ENCODE measurements around the gene SLC6A3. TPM values are rescaled to one million over a fixed set of nuclear protein-coding genes. Genes with fewer than 3 reads are reported as not detected.

Gene SLC6A3
- total RNA-seq, 4 donors from 2014 or later, result not detected

DNA sequence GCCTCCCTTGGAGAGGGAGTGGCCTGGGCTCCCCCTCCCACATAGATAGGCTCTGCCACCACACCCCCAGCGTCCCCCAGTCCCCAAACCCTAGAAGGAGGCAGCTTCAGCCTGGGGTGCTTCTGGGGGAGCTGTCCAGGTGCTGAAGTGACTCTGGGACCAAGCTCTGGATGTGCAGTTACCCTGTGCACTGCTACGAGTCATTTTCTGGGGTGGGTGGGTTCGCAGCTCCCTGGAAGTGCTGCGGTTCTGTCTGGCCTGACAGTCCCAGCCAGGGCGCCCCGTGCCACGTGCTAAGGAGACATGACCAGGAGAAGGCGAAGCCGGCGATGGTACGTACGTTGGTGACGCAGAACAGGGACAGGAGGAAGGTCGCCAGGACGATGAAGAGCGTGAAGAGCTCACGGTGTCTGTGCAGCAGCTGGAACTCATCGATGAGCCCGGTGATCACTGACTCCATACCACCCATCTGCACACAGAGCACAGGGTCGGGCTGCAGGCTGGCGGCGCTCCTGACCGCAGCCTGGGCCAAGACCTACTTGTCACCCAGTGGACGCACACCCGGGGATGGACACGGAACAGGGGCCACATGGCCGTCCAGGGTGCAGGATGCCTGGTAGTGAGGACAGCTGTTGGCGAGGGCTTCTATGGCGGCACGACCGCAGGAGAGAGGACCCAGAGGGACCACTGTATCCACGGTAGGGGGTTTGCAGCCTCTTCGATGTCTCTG, 35.7 kb downstream of the SLC6A3 start:
- intact Hi-C loops (cut with DNase I; ENCODE audit: low total_unique reads), result no loop called here
- WGBS, 2 donors (ENCODE audit: low coverage in 1 of 2), result 76 to 90% methylated on average over 2 to 33 of the region's 33 CpGs
- no peaks in the 10 kb centered on the region for H3K36me3 ChIP-seq
- no peak for DNase-seq
- no peaks in the 10 kb centered on the region for H3K4me1 ChIP-seq
- H3K27ac ChIP-seq, result no peak overlapping the region
- in situ Hi-C loops (cut with MboI; ENCODE audit: low pct_ligation_motif_present in 1 of 4, low pct_unique_long_range_greater_than_20kb in 1 of 4, low sequenced_read_pairs in 3 of 4), result no loop called here
- H3K9me3 ChIP-seq, result no peaks in the 10 kb centered on the region
- TF ChIP-seq POLR2AphosphoS5 (IDR thresholded peaks at IDR 0.05) (no peak), CTCF (IDR thresholded peaks at IDR 0.05) (no peak), POLR2A (IDR thresholded peaks at IDR 0.05) (no peak), EP300 (IDR thresholded peaks at IDR 0.05; ENCODE audit: low read depth) (no peak)
- no peak overlapping the region for H3K4me3 ChIP-seq
- peaks cover 17% of the 10 kb centered on the region for H3K27me3 ChIP-seq

GRCh38 chr5:1406681-1407640, 38.3 kb downstream of the SLC6A3 start:
- intact Hi-C loops (cut with DNase I; ENCODE audit: low total_unique reads), result no loop called here
- peaks cover 10% of the 10 kb centered on the region for H3K27me3 ChIP-seq
- no peak for DNase-seq
- TF ChIP-seq POLR2A (IDR thresholded peaks at IDR 0.05) (no peak), CTCF (IDR thresholded peaks at IDR 0.05) (no peak), POLR2AphosphoS5 (IDR thresholded peaks at IDR 0.05) (no peak), EP300 (IDR thresholded peaks at IDR 0.05; ENCODE audit: low read depth) (no peak)
- no peak overlapping the region for H3K4me3 ChIP-seq
- no peaks in the 10 kb centered on the region for H3K4me1 ChIP-seq
- no peaks in the 10 kb centered on the region for H3K9me3 ChIP-seq
- WGBS, 2 donors (ENCODE audit: low coverage in 1 of 2), result 62 to 69% methylated on average over 13 to 35 of the region's 35 CpGs
- H3K36me3 ChIP-seq, result no peaks in the 10 kb centered on the region
- H3K27ac ChIP-seq, result no peak overlapping the region
- in situ Hi-C loops (cut with MboI; ENCODE audit: low pct_ligation_motif_present in 1 of 4, low pct_unique_long_range_greater_than_20kb in 1 of 4, low sequenced_read_pairs in 3 of 4), result no loop called here

- in situ Hi-C loops (cut with MboI; ENCODE audit: low pct_ligation_motif_present in 1 of 4, low pct_unique_long_range_greater_than_20kb in 1 of 4, low sequenced_read_pairs in 3 of 4), result no loop called here
- 80 to 83% methylated on average over 3 to 40 of the region's 40 CpGs for WGBS, 2 donors (ENCODE audit: low coverage in 1 of 2)
- TF ChIP-seq CTCF (IDR thresholded peaks at IDR 0.05), result no peak
- TF ChIP-seq POLR2A (IDR thresholded peaks at IDR 0.05), result no peak
- TF ChIP-seq POLR2AphosphoS5 (IDR thresholded peaks at IDR 0.05), result no peak
- TF ChIP-seq EP300 (IDR thresholded peaks at IDR 0.05; ENCODE audit: low read depth), result no peak
Measured at GRCh38 chr5:1405539-1406530, 39.4 kb downstream of the SLC6A3 start.

More at GRCh38 chr5:1405539-1406530, 39.4 kb downstream of the SLC6A3 start:
- Histone ChIP-seq H3K4me3 (no peak overlapping the region), H3K27ac (no peak overlapping the region), H3K36me3 (no peaks in the 10 kb centered on the region), H3K27me3 (peaks cover 7% of the 10 kb centered on the region), H3K9me3 (no peaks in the 10 kb centered on the region), H3K4me1 (no peaks in the 10 kb centered on the region)
- no peak for DNase-seq
- intact Hi-C loops (cut with DNase I; ENCODE audit: low total_unique reads), result no loop called here
